NT2/D1 (cell line): ENCODE measurements around the gene CYTIP.
"Not testable (repeated sequence)": the region's sequence is repeated elsewhere in the genome, so short reads cannot be mapped to it uniquely, and the experiment has no call there.

Source experiments
- DNase-seq: peaks from one replicate; pipeline ENCODE4 v3.0.0-alpha.2; 2011; ENCODE audit warnings: low read depth, low spot score
- H3K27me3 ChIP-seq: 2 replicates; pipeline ENCODE4 v1.6.0; 2011; ENCODE audit warnings: mild to moderate bottlenecking; ENCODE audit not compliant: insufficient read length, insufficient read depth
- H3K36me3 ChIP-seq: 2 replicates; pipeline ENCODE4 v1.6.1; 2011; ENCODE audit warnings: mild to moderate bottlenecking, low read length, mixed read lengths; ENCODE audit not compliant: insufficient read depth, insufficient read length
- H3K4me1 ChIP-seq: 2 replicates; pipeline ENCODE4 v1.5.1; 2011; ENCODE audit not compliant: insufficient read depth, insufficient read length
- H3K4me3 ChIP-seq: 2 replicates; pipeline ENCODE4 v1.5.1; 2011; ENCODE audit warnings: low read depth; ENCODE audit not compliant: insufficient read length
- H3K9ac ChIP-seq: 2 replicates; pipeline ENCODE4 v1.6.0; 2011; ENCODE audit warnings: low read depth; ENCODE audit not compliant: insufficient read length
- H3K9me3 ChIP-seq: 2 replicates; pipeline ENCODE4 v1.5.1; 2011; ENCODE audit warnings: mild to moderate bottlenecking, low read length; ENCODE audit not compliant: insufficient read depth
- SUZ12 ChIP-seq: IDR thresholded peaks from 2 replicates; pipeline ENCODE4 v1.6.1; 2011; ENCODE audit not compliant: insufficient read length, insufficient read depth; ENCODE audit errors: extremely low read depth
- YY1 ChIP-seq: IDR thresholded peaks from 2 replicates; pipeline ENCODE4 v1.6.1; 2011; ENCODE audit not compliant: insufficient read length, insufficient read depth
- ZNF274 ChIP-seq: IDR thresholded peaks from 2 replicates; pipeline ENCODE4 v1.6.1; 2011; ENCODE audit warnings: mild to moderate bottlenecking, low read depth, low read length

Gene CYTIP

DNA sequence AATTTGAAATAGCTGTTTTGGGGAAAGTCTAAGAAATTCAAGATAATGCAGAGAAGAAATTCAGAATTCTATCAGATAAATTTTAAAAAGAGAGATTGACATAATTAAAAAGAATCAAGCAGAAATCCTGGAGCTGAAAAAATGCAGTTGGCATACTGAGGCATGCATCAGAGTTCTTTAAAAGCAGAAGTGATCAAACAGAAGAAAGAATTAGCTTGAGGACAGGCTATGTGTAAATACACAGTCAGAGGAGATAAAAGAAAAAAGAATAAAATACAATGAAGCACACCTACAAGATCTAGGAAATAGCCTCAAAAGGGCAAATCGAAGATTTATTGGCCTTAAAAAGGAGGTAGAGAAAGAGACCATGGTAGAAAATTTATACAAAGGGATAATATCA, 57.1 kb downstream of the CYTIP start:
- Histone ChIP-seq H3K9ac (no peak overlapping the region), H3K4me3 (no peak overlapping the region), H3K36me3 (no peaks in the 10 kb centered on the region), H3K9me3 (no peaks in the 10 kb centered on the region), H3K4me1 (no peaks in the 10 kb centered on the region), H3K27me3 (no peaks in the 10 kb centered on the region)
- TF ChIP-seq SUZ12 (no peak), YY1 (no peak), ZNF274 (no peak)
- no peak for DNase-seq

DNA sequence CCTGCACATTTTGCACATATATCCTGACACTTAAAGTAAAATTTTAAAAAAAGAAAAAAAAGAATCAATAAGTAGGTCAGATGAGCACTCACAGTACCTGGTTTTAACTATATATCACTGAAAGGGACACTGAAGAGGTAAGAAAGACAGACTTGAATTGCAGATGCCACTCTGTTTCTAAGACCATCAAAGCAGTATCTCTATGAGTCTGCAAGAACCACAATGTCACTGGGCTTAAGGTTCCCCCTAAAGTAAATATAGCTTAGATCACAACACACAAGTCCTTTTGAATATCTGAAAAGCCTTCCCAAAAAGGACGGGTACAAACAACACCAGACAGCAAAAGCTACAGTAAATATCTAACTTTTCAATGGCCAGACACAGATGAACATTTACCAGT, 57.6 kb downstream of the CYTIP start:
- Histone ChIP-seq H3K27me3 (no peaks in the 10 kb centered on the region), H3K9ac (no peak overlapping the region), H3K4me1 (no peaks in the 10 kb centered on the region), H3K4me3 (no peak overlapping the region), H3K36me3 (no peaks in the 10 kb centered on the region), H3K9me3 (no peaks in the 10 kb centered on the region)
- no peak for DNase-seq
- TF ChIP-seq YY1 (no peak), SUZ12 (no peak), ZNF274 (no peak)

DNA sequence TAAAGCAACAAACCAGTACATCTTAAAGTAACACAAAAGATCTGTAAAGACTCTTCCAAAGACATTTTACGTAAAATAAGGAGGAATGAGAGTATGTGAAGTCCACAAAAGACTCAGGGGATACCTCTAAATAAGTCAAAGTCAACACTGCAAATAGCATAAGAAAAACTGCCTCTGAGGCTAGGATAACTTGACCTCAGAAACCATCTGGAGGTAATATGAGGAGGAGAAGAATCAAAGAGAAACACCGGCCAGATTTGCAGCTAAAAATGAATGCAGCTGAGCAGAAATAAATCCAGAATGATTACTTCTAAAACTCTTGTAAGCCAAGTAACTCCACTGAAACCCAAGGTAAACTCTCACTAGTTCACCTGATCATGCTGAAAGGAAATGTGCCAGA, 66.0 kb downstream of the CYTIP start:
- no peaks in the 10 kb centered on the region for H3K27me3 ChIP-seq
- H3K4me1 ChIP-seq: no peaks in the 10 kb centered on the region
- H3K9ac ChIP-seq: no peak overlapping the region
- no peak for DNase-seq
- H3K9me3 ChIP-seq: peaks cover 22% of the 10 kb centered on the region
- TF ChIP-seq ZNF274: no peak
- no peak for TF ChIP-seq SUZ12
- no peaks in the 10 kb centered on the region for H3K36me3 ChIP-seq
- H3K4me3 ChIP-seq: no peak overlapping the region

DNA sequence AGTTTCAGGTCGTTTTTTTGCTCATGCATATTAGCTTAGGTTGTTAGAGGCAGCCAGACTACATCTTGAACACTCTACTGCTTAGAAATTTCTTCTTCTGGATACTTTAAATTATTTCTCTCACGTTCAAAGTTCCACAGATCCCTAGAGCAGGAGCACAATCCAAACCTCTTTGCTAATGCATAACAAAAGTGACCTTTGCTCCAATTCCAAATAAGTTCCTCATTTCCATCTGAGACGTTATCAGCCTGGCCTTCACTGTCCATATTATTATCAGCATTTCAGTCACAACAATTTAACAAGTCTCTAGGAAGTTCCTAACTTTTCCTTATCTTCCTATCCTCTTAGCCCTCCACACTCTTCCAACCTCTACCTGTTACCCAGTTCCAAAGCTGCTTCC, 67.8 kb downstream of the CYTIP start:
- Histone ChIP-seq H3K27me3 (no peaks in the 10 kb centered on the region), H3K9me3 (peaks cover 22% of the 10 kb centered on the region), H3K9ac (no peak overlapping the region), H3K4me1 (no peaks in the 10 kb centered on the region), H3K4me3 (no peak overlapping the region), H3K36me3 (no peaks in the 10 kb centered on the region)
- no peak for DNase-seq
- no peak for TF ChIP-seq ZNF274
- TF ChIP-seq SUZ12: no peak
- no peak for TF ChIP-seq YY1

DNA sequence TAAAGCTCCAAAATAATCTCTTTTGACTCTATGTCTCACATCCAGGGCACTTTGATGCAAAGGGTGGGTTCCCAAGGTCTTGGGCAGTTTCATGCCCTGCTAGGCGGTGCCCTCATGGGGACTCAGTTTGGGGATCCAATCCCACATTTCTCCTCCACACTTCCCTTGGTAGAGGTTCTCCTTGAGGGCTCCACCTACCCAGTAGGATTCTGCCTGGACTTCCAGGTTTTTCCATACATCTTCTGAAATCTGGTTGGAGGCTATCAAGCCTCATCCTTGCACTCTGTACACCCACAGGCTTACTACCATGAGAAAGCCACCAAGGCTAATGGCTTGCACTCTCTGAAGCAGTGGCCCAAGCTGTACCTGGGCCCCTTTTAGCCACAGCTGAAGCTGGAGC, 68.5 kb downstream of the CYTIP start:
- H3K9me3 ChIP-seq: peaks cover 22% of the 10 kb centered on the region
- no peak for DNase-seq
- no peaks in the 10 kb centered on the region for H3K36me3 ChIP-seq
- H3K4me3 ChIP-seq: no peak overlapping the region
- no peak for TF ChIP-seq YY1
- no peak for TF ChIP-seq ZNF274
- no peak for TF ChIP-seq SUZ12
- H3K4me1 ChIP-seq: no peaks in the 10 kb centered on the region
- H3K27me3 ChIP-seq: no peaks in the 10 kb centered on the region
- H3K9ac ChIP-seq: no peak overlapping the region

DNA sequence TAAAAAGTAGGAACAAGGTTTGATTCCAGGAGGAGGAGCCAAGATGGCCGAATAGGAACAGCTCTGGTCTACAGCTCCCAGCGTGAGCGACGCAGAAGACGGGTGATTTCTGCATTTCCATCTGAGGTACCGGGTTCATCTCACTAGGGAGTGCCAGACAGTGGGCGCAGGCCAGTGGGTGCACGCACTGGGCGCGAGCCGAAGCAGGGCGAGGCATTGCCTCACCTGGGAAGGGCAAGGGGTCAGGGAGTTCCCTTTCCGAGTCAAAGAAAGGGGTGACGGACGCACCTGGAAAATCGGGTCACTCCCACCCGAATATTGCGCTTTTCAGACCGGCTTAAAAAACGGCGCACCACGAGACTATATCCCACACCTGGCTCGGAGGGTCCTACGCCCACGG, 75.4 kb downstream of the CYTIP start:
- DNase-seq, H3K27me3 ChIP-seq, H3K9me3 ChIP-seq: not testable (repeated sequence)

DNA sequence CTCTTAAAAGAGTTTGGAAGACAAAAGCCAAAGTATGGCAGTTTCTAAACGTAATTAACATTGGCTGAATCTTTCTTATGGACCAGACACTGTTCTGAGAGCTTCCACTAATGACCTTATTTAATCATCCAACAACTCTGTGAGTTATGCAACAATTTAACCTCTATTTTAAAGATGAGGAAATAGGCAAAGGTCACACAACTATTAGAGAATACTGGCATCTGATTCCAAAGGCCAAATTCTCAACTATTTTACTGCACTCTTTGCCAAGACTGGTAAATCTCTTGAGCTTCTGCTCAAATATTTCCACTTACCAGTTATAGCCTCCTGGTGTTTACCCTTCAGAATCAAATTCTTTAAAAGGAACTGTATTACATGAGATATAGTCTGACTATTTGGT, 76.2 kb downstream of the CYTIP start:
- no peaks in the 10 kb centered on the region for H3K36me3 ChIP-seq
- no peak for DNase-seq
- TF ChIP-seq SUZ12: no peak
- H3K9me3 ChIP-seq: peaks cover 10% of the 10 kb centered on the region
- H3K9ac ChIP-seq: no peak overlapping the region
- no peak overlapping the region for H3K4me3 ChIP-seq
- H3K4me1 ChIP-seq: no peaks in the 10 kb centered on the region
- H3K27me3 ChIP-seq: no peaks in the 10 kb centered on the region

More for the DNA sequence above, 75.4 kb downstream of the CYTIP start:
- H3K4me3 ChIP-seq, H3K36me3 ChIP-seq, H3K4me1 ChIP-seq, H3K9ac ChIP-seq: not testable (repeated sequence)
